ENCODE data around the gene ISCA1.

ISCA1 gene

DNA sequence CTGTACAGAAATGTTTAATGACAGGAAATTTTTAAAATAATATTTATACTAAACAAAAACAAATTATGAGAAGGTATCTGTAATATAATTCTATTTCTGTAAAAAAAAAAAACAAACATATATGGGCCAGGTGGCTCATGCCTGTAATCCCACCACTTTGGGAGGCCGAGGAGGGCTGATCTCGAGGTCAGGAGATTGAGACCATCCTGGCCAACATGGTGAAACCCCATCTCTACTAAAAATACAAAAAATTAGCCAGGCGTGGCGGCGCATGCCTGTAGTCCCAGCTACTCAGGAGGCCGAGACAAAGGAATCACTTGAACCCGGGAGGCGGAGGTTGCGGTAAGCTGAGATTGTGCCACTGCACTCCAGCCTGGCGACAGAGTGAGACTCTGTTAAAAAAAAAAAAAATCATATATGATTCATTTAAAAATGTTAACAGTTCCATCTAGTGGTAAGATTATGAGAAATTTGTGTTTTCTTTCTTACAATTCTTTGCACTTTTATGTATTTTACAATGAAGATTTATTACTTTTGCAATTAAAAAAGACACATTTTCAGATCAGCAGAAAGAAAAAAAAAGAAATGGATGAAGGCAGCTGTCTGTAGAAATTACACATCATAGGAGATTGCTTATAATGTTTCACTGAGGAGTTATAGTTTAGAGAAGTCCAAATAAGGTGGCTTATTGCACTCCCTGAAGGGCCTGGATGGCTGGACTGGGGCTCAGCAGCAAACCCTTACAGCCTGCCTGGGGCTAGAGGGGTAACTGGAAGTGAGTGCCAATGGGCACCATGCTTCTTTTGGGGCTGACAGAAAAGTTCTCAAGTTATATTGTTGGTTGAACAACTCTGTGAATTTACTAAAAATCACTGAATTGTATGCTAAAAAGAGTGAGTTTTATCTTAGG, 43.2 kb downstream of the ISCA1 start:
- no peak for DNase-seq

DNA sequence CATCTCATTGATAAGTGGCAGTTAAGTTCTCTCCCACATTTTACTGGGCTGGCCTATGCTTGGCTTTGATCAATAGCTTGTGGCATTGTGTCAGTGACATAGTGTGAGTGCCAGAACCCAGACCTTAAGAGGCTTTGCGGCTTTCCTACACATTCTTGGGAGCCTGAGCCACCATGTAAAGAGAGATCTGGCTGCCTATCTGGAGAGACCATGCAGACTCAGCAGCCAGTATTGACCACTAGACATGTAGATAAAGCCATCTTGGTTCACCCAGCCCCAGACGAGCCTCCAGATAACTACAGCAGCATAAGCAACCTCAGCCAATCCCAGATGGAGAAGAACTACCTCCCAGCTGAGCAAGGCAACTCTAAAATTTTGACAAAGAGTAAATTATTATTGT, 51.5 kb downstream of the ISCA1 start:
- no peak for DNase-seq

DNA sequence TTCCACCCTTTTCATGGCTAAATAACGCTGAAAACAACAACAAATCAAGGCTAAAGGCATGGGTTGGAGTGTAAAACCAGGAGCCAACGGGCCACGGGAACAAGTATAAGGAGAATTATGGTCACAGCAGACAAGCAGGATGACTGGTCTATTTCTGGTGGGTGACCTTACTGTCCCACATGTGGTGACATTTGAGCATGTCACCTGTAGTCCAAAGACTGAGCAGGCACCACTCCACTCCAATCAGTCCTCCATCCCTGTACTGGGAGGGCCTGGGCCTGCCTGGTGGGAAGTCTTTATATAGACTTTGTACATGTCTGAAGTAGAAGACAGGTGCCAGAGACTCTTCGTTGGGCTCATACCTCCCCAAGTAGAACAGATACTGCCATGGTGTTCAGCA, 59.7 kb downstream of the ISCA1 start:
- DNase-seq = no peak

DNA sequence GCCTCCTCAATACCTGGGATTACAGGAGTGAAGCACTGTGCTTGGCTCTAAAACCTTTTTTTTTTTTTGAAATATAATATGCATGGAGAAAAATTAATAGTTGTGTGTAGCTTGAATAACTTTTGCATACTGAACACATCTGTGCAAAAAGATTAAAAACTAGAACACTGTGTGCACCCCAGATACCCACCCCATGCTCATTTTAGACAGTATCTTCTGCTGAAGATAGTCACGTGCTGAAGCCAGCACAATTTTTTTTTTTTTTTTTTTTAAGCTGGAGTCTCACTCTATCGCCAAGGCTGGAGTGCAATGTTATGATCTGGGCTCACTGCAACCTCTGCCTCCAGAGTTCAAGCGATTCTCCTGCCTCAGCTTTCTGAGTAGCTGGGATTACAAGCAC, 62.7 kb downstream of the ISCA1 start:
- DNase-seq = no peak

DNA sequence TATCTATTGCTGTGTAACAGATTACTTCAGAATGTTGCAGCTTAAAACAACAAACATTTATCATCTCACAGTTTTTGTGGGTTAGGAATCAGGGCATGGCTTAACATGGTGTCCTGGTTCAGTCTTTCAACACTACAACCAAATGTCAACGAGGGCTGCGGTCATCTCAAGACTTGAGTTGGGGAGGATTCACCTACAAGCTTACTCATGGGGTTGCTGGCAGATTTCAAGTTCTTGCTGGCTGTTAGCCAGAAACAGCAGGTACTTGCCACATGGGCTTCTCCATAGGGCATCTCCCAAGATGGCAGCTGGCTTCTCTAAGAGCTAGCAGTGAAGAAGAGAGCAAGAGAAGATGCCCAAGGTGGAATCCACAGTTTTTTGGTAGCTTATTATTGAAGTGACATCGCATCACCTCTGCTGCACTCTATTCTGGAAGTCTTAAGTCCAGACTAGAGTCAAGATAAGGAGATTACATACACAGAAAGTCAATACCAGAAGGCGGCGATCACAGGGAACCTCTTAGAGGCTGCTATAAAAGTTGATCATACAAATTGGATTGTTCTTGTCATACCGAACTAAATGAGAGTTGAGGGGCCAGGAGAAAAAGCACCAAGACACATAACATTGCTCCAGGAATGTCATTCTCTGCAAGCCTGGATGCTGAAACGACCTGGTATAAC, 65.1 kb downstream of the ISCA1 start:
- no peak for DNase-seq
